DMS114 treated with DMSO at 0.1 percent for 48 hours (cell line): ENCODE data around the gene FAM174C.
A peak's percentile ranks its signal among the peaks of the same experiment; 100 is the strongest.

Experiments used
- DNase-seq: peaks from one replicate; lab custom pipeline; 2025; ENCODE audit not compliant: unreplicated experiment; lab: John Stamatoyannopoulos, UW

Gene FAM174C

DNA sequence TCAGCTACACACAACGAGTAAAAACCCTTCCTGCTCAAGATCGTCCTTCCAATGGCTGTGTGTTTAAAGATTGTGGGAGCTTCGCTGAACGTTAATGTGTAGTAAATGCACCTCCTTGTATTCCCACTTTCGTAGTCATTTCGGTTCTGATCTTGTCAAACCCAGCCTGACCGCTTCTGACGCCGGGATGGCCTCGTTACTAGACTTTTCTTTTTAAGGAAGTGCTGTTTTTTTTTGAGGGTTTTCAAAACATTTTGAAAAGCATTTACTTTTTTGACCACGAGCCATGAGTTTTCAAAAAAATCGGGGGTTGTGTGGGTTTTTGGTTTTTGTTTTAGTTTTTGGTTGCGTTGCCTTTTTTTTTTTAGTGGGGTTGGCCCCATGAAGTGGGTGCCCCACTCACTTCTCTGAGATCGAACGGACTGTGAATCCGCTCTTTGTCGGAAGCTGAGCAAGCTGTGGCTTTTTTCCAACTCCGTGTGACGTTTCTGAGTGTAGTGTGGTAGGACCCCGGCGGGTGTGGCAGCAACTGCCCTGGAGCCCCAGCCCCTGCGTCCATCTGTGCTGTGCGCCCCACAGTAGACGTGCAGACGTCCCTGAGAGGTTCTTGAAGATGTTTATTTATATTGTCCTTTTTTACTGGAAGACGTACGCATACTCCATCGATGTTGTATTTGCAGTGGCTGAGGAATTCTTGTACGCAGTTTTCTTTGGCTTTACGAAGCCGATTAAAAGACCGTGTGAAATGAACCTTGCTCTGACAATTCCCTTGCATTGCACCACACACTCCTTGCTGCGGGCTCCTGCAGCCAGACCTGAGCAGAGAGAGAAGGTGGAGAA lies 2.7 kb upstream of the FAM174C start:
- no peak for DNase-seq

DNA sequence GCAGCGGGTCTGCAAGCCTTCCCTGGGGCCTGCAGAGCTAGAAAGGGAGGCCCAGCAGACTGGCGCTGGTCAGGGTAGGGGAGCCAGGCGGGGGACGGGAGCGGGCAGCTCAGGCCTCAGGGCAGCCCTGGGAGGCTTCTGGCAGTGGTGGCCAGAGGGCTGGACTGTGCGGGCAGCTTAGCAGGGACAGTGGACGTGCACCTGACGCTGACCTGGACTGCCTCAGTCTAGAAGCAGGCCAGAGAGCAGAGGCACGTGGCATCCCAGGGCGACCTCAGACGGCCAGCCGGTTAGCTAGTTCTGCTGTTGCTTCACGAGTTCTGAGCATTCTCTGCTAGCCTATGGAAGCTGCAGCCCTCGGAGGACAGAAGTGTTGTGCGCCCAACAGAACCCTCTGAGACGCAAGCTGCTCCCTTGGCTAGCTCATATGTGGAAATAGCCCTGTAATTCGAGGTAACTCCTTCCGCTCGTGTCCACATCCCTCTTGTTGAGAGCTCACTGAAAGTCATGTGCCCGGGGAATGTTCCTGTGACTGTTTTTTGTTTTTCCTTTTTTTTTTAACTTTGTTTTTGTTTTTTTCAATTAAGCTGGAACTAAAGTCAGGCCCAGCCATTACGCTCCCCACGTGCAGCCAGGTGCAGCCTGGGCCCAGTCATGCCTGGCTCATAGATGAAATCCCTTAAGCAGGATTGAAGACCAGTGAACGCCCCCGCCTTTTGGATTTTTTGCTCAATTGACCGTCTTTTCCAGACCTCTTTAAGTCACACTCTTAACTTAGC lies 1.9 kb upstream of the FAM174C start:
- DNase-seq, result no peak

DNA sequence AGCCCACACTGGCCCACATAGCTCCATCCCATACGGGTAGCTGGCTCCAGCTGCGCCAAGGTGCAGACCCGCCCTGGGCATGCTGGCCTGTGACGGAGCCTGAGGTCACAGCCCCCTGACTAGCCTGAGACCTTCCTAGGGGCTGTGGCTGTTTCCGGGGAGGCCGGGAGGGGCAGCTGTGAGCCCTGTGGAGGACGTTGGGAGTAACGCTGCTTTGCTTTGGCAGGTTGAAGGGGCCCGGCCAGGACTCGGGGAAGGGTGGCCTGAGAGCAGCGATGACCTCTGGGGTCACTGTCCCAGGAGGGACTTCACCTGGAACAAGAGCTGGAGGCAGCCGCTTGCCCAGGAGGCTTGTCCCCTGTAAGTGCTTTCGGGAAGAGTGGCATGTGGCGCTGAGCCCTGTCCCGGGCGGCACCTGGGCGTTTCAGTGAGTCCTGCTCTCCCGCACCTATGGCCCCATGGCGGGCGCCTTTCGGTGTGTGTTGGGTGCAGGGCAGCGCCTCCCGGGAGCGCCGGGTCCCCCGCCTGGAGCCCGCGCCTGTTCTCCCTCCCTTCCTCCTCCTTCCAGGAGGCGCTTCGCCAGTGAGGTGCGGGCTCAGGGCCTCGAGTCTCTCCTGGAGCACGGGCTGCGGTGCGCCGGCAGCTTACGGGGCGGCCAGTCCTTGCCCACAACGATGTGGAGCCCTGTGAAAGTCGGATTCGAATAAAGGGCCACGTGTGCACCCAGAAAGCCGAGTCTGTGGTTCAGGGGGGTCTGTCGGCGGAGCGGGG lies 1.1 kb upstream of the FAM174C start:
- DNase-seq, result no peak

DNA sequence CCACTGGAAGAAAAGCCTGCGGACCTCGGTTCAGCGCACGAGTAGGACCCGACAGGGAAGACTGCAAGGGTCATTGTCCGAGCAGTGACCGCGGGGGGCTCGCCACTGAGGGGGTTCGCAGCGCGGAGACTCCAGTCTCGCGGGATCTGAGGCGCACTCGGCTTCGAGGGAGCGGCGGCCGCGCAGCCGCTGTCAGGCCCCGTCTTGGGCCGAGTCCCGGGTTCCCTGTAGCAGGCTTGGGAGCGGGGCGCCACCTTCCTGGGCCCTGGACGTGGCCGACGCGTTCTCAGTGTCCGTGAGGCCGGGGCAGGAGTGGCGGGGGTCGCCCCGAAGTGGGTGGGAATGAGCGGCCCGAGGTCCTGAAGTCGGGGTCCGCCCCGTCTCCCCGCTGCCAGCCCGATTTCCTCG lies 474 bp upstream of the FAM174C start:
- no peak for DNase-seq

DNA sequence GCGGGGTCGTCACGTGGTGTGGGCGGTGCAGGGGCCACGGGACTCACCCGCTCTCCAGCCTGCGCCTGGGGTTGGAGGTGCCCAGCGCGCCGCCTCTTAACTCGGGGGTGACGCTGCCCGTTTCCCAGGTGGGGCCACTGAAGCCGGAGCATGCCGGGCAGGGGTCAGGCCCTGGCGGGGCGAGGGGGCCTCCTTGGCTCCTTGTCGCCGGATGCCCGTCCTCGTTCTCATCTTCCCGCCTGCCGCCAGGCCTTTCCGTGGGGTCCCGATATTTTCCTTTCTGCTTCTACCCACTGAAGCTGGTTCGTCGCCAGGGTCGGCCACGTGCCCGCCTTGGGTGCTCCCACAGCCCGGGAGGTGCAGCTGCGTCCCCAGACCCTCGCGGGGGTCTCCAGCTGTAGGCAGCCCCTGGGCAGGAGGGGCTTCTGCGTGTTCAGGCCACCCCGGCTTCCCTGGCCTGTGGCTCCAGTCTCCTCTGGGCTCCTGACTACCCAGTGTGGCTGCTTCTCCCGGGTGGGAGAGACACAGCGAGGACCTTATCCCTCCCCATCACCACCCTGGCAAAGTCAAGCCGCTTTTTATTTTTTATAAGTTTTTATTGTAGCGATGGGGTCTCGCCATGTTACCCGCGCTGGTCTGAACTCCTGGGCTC lies 772 bp downstream of the FAM174C start:
- no peak for DNase-seq

- DNase-seq, result no peak
Observed at GRCh38 chr19:1276628-1277022, 1.3 kb downstream of the FAM174C start.

GRCh38 chr19:1277061-1277460 lies 1.7 kb downstream of the FAM174C start:
- no peak for DNase-seq

GRCh38 chr19:1278074-1278473 lies 2.7 kb downstream of the FAM174C start:
- DNase-seq, result no peak

DNA sequence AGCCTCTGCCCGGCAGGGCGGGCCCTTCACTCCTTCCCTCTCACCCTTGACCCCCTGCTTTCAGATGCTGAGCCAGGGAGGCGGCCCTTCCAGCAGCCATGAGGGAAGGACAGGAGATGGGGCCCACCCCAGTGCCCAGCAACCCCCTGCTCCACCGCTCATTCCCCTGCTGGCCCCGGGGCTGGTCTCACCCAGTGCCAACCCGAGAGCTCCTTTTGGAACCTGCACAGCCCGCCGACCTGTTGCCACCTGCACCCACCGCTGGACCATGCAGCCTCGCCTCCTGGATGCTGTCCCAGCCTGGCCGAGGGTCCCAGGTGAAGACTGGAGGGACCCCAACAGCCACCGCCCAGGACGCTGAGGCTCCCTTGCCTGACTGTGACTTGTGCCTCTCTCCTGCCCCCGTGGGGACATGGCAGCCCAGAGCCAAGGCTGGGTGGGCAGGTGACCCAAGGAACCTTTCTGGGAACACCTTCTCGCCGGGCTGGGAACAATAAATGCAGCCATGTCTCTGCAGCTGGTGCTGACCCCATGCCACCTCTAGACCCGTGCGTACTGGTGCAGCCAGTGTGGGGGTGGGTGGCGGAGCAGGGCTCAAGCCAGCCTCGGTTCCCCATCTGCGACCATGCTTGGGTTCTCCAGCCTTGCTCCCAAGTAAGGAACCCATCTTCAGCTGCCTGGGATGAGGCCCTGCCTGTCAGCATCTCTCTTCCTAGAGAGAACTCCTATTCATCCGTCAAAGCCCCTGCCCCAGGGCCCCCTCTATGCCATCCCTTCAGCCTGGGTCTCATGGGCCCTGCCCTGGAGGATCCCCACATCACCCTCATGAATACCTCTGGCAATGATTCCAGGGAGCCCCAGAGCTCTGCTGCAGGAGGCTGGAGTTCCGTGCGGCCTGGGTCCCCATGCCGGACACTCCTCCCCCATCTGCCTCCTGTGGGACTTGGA lies 3.7 kb downstream of the FAM174C start:
- DNase-seq, result no peak

- DNase-seq, result peak; percentile 56
Observed at GRCh38 chr19:1279782-1280341, 4.5 kb downstream of the FAM174C start.

GRCh38 chr19:1280636-1281568 lies 5.6 kb downstream of the FAM174C start:
- DNase-seq, result no peak

GRCh38 chr19:1281569-1282287 lies 6.4 kb downstream of the FAM174C start:
- no peak for DNase-seq

DNA sequence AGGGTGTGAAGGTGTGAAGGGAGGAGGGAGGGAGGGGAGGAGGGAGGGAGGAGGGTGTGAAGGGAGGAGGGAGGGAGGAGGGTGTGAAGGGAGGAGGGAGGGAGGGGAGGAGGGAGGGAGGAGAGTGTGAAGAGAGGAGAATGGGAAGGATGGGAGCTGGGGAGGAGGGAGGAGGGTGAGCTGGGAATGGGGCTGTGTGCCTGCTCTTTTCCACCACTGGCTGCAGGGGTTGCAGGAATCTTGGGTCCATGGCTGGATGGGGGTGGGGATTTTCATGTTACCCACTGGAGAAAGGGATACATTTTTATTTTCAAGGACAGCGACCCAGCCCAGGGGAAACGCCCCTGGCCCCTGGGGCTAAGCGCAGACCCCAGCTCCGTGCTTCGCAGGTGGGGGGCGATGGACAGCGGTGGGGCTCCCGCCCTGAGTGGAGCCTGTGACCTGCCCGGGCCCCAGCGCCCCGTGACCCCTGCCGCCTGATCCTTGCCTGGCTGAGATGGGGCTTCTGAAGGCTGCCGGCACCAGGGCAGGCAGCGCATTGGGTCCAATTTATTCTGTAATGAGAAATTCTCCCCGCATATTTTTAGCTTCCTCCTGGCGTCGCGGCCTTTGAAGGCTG lies 7.4 kb downstream of the FAM174C start:
- no peak for DNase-seq

DNA sequence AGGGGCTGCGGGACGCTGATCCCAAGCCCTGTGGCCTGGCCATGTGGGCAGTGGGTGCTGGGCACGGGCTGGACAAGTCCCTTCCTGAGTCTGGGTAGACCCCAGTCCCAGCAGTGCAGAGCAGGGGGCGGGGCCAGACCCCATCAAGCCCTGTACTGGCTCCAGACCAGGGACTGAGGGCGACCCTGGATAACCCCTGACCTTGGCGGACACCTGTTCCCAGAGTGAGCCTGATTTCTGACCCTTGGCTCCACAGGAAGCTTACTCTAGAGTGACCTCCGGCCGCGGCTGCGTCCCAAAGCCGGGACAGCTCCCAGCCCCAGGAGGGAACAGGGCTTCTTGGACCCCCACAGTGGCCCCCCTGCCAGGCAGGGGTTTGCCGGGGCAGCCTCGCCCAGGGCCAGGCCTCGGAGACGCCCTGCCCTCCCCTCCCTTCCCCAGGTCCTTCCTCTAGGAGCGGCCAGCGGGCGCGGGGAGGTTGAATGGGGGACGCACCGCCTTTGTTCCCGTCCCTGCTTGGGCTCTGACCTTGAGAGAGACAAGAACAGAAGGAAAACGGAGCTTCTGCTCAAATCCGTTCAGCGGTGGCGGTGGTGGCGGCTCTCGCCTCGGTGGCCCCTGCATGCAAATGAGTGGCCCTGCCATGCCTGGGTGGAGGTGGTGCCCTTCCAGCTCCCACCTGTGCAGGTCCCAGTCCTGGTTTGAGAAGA lies 8.0 kb downstream of the FAM174C start:
- no peak for DNase-seq

DNA sequence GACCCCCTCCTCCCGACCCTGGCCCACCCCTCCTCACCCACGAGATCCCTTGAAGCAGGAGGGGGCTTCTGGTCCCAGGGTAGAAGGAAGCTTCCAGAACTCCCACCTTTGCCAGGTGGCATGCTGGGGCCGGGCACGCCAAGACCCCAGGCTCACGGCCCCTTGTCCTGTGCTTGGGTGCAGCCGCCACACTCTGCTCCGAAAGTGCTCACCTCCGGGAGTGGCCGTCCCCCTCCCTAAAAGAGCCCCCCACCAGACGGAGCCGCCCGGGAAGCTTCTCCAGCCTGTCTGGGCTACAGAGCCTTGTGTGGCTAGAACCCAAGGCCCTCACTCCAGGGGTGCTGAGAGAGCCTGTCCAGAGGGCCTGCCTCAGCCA lies 8.6 kb downstream of the FAM174C start:
- DNase-seq, result no peak

DNA sequence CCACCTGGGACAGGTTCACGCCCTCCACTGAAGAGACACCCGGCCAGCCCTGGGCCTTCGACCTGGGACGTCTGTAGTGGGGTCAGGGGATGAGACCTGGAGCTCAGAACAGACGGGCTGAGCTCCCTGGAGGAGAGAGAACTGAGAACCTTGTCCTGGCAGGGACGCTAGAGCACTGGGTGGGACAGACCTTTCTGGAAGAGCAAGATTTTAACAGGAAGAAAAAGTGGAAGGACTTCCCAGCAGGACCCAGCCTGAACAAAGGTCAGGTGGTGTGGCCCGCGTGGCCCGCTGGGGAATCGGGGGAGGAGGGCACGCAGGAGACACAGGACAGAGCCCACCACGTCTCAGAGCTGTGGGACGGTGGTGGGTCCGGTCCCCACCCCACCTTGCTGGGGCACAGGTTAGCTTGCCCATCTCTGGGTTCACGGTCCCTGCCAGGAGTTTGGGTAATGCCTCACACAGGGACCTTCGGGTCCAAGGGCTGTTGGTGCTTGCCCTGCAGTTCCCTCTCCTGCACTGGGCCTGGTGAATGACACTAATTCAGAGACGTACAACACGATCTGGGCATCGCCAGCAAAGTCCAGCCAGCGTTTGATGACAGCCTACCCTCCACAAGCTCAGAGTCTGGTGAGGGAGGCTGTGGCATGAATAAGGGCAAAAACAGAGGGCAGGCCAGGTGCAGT lies 9.1 kb downstream of the FAM174C start:
- no peak for DNase-seq
